Progenitor cell of endocrine pancreas (in vitro differentiated cells): ENCODE results near the gene CAPZA2. TPM values are rescaled to one million over a fixed set of nuclear protein-coding genes. Genes with fewer than 3 reads are reported as not detected.
A peak's percentile ranks its signal among the peaks of the same experiment; 100 is the strongest.

Experiments
- DNase-seq: peaks from one replicate; pipeline ENCODE4 v3.0.0; 2021; ENCODE audit warnings: low spot score; ENCODE audit not compliant: unreplicated experiment
- H3K27ac Mint-ChIP-seq: 2 replicates; pipeline ENCODE4 v1.8.0; 2021; ENCODE audit warnings: mild to moderate bottlenecking, moderate library complexity, mixed read lengths
- H3K27me3 Mint-ChIP-seq: 2 replicates; pipeline ENCODE4 v1.8.0; 2021; ENCODE audit warnings: mixed read lengths
- H3K36me3 Mint-ChIP-seq: 2 replicates; pipeline ENCODE4 v1.8.0; 2022; ENCODE audit warnings: mixed read lengths; ENCODE audit not compliant: insufficient read depth
- H3K4me1 Mint-ChIP-seq: 2 replicates; pipeline ENCODE4 v1.8.0; 2021; ENCODE audit warnings: low read depth, mixed read lengths
- H3K4me3 Mint-ChIP-seq: 2 replicates; pipeline ENCODE4 v1.8.0; 2021; ENCODE audit warnings: low read depth, mild to moderate bottlenecking, moderate library complexity, mixed read lengths
- H3K9me3 Mint-ChIP-seq: 2 replicates; pipeline ENCODE4 v1.8.0; 2021; ENCODE audit warnings: low read depth, mixed read lengths
- CTCF ChIP-seq: fragments of 200-600 bp; sonication (generic); IDR thresholded peaks from one replicate; pipeline ENCODE4 v1.5.0; 2021; ENCODE audit warnings: antibody characterized with exemption, mild to moderate bottlenecking; ENCODE audit not compliant: unreplicated experiment
- total RNA-seq: library from RNA; stranded (reverse); gene quantifications from 2 replicates; pipeline ENCODE4 v1.2.1, GENCODE V29; 2021

The CAPZA2 gene
- total RNA-seq, 1 donor from 2014 or later: 151 TPM

DNA sequence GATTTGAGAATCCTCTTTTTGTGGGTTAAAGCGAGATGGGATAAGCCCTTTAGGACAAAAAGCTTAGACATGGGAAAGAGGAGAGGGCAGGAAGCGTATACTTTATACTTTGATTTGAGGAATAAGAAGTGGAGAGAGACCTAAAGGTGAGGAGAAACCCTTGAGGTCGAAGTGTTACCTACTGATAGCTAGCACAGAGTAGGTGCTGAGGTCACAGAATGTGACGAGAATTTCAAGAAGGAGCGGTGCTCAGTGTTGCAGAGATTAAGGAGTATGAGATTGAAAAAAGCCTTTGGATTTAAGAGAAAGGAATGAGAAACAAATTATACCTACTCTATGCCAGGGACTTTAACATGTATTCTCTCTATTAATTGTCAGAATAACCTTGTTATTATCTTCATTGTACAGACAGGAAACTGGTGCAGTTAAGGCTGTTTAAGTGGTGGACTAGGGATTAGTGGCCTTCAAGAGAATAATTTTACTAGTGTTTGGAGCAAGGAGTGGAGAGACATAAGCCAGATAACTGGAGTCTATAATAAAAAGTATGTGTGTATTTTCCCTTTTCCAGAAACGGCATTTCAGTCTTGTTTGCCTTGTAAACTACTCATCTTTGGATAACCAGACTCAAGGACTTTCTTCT is 8.8 kb downstream of the CAPZA2 start:
- no peaks in the 10 kb centered on the region for H3K9me3 Mint-ChIP-seq
- peak overlapping the region; percentile 9 for H3K27ac Mint-ChIP-seq
- TF ChIP-seq CTCF: no peak
- DNase-seq: no peak
- H3K4me1 Mint-ChIP-seq: peaks cover 7% of the 10 kb centered on the region
- no peak overlapping the region for H3K4me3 Mint-ChIP-seq
- peaks cover 8% of the 10 kb centered on the region for H3K36me3 Mint-ChIP-seq
- H3K27me3 Mint-ChIP-seq: no peaks in the 10 kb centered on the region

- no peaks in the 10 kb centered on the region for H3K27me3 Mint-ChIP-seq
- no peaks in the 10 kb centered on the region for H3K9me3 Mint-ChIP-seq
- peaks cover 8% of the 10 kb centered on the region for H3K36me3 Mint-ChIP-seq
- H3K4me3 Mint-ChIP-seq: no peak overlapping the region
- peaks cover 7% of the 10 kb centered on the region for H3K4me1 Mint-ChIP-seq
- no peak for TF ChIP-seq CTCF
- no peak for DNase-seq
- H3K27ac Mint-ChIP-seq: peak overlapping the region; percentile 23
These were observed 9.6 kb downstream of the CAPZA2 start for GRCh38 chr7:116872026-116872425.

GRCh38 chr7:116873619-116874018 is 11.2 kb downstream of the CAPZA2 start:
- no peak for TF ChIP-seq CTCF
- peaks cover 7% of the 10 kb centered on the region for H3K4me1 Mint-ChIP-seq
- no peak overlapping the region for H3K27ac Mint-ChIP-seq
- H3K36me3 Mint-ChIP-seq: peaks cover 8% of the 10 kb centered on the region
- H3K4me3 Mint-ChIP-seq: no peak overlapping the region
- no peaks in the 10 kb centered on the region for H3K9me3 Mint-ChIP-seq
- DNase-seq: no peak
- H3K27me3 Mint-ChIP-seq: no peaks in the 10 kb centered on the region

DNA sequence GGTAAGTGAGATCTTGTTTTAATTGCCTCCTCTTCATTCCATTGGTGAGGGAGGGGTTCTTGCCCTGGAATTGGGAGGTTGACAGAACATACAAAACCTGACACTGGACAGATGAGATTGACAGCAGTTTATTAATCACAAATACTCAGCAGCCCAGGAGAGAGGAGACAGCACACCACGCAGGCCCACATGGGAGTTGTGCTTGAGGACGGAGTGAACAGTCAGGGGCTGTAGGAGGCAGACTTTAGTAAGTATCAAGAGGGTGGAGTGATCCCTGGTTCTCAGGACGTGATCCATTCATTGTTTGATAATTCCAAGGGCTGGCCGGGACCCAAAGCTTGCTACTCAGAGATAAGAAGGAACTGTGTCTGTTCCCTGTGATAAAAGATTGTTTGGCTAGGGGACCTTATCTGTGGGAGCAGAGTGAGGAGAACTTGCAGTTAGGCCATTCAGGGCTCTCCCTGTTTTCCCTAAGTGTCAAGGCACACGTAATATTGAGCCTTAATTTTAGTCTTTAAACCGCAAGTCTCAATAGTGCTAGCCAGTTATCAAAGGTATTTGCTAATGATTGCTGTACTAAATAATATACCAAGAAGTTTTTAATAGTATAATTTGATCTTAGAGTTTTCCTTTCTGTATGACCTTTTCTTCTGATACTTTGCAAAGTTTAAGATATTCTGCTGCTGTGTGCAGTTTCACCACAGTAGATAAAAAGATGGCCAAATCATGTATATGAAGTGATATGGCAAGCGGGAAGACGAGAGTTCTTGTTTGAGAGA is 14.5 kb downstream of the CAPZA2 start:
- Mint-ChIP-seq H3K9me3 (no peaks in the 10 kb centered on the region), H3K36me3 (peaks cover 10% of the 10 kb centered on the region), H3K4me3 (no peak overlapping the region), H3K27ac (no peak overlapping the region), H3K27me3 (no peaks in the 10 kb centered on the region), H3K4me1 (peaks cover 12% of the 10 kb centered on the region)
- no peak for DNase-seq
- no peak for TF ChIP-seq CTCF

GRCh38 chr7:116877443-116878217 is 15.2 kb downstream of the CAPZA2 start:
- Mint-ChIP-seq H3K9me3 (no peaks in the 10 kb centered on the region), H3K4me3 (no peak overlapping the region), H3K27me3 (no peaks in the 10 kb centered on the region), H3K27ac (no peak overlapping the region), H3K36me3 (peaks cover 9% of the 10 kb centered on the region), H3K4me1 (peaks cover 13% of the 10 kb centered on the region)
- no peak for DNase-seq
- no peak for TF ChIP-seq CTCF
